Measurements from ENCODE around the gene RNF215.
"Not testable (repeated sequence)": the region's sequence is repeated elsewhere in the genome, so short reads cannot be mapped to it uniquely, and the experiment has no call there.

Gene RNF215

DNA sequence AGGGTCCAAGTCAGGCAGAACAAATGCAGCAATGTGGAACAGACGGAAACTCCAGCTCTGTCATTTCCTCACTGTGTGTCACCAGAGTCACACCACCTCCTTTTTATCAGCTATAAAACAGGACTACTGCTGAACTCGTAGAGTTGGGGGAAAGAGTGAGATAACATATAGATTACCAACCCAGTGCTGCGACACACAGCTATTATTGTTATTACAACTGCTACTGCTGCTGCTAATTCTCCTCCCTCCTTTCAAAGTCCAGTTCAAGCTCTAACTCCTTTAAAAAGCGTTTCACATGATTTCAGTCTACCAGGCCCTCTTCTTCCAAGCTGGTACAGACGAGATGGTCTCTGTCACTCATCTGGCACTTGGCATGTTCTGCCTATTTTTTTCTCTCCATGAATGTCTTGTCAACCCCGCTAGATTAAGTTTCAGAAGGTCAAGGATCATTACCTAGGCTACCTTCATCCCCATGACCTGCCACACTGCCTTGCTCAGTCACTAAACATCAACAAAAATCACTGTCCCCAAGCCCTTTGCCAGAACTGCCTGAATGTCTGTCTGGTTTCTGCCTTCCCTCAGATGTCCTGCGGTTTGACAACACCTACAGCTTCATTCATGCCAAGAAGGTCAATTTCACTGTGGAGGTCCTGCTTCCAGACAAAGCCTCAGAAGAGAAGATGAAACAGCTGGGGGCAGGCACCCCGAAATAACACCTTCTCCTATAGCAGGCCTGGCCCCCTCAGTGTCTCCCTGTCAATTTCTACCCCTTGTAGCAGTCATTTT, 34.7 kb upstream of the RNF215 start:
- DNase-seq (ENCODE audit: low read depth) = no peak

GRCh38 chr22:30420347-30421125, 33.3 kb upstream of the RNF215 start:
- no peak for DNase-seq (ENCODE audit: low read depth)

- no peak for DNase-seq (ENCODE audit: low read depth)
These were observed 29.6 kb upstream of the RNF215 start for GRCh38 chr22:30416837-30417236.

DNA sequence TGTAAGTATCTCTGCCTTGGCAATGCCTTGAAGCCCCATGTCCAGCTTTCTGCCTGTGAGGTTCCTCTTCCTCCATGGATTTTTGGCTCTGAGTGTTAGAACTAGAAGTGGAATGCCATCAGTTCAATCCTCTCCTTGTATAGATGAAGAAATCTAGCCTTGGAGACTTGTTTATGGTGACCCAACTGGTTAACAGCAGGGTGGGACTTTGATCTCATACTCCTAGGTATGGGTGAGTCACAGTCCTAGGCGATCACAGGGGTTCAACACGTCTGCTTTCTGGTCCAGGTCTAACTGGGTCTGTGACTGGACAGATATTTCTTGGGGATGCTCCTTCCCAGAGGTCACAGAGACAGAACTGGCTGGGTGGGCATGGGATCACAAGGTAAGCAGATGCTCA, 29.2 kb upstream of the RNF215 start:
- no peak for DNase-seq (ENCODE audit: low read depth)

DNA sequence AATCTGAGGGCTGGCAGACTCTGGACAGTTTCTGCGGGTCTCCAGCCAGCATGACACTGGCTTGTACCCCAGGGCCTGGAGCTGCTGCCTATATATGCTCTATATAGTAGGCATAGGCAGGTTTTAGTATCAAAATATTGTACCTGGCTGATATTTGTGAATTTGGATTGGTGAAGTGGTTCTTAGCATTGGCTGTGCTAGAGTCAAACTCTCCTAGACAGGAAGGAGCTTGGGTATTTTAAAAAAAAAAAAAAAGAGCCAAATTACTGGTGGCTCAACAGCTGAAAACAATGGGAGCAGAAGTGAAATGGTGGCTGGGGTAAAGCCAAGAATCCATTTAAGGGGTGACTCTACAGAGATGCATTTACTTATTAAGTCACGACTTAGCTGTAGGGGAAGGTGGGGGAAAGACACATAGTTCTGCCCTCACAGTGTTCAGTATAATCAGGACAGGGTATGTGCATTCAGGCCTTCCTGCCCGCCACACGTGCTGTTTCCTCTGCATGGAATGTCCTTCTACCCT, 27.4 kb upstream of the RNF215 start:
- DNase-seq (ENCODE audit: low read depth) = no peak

GRCh38 chr22:30413745-30414524, 26.7 kb upstream of the RNF215 start:
- DNase-seq (ENCODE audit: low read depth) = no peak

GRCh38 chr22:30413001-30413400, 25.8 kb upstream of the RNF215 start:
- no peak for DNase-seq (ENCODE audit: low read depth)

DNA sequence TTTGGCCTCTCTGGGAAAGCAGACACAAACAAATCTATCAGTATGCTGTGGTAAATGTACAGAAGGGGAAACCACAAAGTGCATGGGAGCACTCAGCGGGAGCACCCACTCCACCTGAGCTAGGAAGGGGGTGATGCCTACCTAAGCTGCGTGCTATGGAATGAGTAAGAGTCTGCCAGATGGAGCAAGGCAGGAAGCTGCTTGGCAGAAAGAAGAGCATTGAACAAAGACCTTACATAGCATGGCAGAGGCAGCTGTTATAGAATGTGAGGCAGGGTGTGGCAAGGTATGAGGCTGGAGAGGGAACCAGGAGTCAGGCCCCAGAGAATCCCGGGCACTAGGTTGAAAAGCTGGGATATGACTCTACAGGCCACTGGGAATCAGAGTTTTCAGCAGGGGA, 24.6 kb upstream of the RNF215 start:
- DNase-seq (ENCODE audit: low read depth) = no peak

- DNase-seq (ENCODE audit: low read depth) = no peak
These were observed 21.3 kb upstream of the RNF215 start for GRCh38 chr22:30408388-30409102.

- DNase-seq (ENCODE audit: low read depth) = no peak
These were observed 19.2 kb upstream of the RNF215 start for GRCh38 chr22:30406400-30406799.

- DNase-seq (ENCODE audit: low read depth) = no peak
These were observed 18.5 kb upstream of the RNF215 start for GRCh38 chr22:30405731-30406130.

GRCh38 chr22:30404307-30404706, 17.1 kb upstream of the RNF215 start:
- no peak for DNase-seq (ENCODE audit: low read depth)

GRCh38 chr22:30402766-30403104, 15.5 kb upstream of the RNF215 start:
- not testable (repeated sequence) for DNase-seq (ENCODE audit: low read depth)

DNA sequence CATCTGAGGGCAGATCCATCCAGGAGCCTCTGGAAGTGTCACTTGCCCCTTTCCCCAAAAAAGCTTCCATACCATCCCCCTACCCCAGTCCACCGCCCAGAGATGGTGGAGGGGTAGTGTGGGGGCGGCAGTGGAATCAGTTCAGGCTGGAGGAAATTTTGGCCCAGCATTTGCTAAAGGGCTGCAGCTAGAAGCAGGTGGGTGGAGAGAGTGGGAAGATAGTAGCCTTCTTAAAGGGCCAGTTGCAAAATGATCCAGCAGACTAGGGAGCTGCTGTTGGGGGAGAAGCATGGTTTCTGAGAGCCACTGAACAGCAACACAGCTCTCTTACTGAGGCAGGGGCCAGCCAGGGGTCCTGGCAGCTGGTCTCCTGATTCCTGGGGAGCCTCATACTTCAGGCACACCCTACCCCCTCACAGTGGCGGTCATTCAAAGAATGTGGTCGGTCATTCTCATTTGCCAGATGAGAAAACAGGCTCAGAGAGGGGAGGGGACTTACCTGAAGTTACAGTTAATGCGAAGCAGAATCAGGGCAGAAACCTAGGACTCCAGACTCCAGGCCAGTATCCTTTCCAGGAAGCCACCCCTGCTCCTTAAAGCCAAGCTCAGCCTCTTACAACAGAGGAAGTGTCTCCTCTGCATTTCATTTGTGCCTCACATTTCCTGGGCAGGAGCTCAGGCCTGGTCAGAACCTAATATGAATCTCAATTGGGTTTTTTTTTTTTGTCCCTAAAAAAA, 15.0 kb upstream of the RNF215 start:
- DNase-seq (ENCODE audit: low read depth) = no peak

- DNase-seq (ENCODE audit: low read depth) = not testable (repeated sequence)
These were observed 13.8 kb upstream of the RNF215 start for GRCh38 chr22:30401024-30401423.

DNA sequence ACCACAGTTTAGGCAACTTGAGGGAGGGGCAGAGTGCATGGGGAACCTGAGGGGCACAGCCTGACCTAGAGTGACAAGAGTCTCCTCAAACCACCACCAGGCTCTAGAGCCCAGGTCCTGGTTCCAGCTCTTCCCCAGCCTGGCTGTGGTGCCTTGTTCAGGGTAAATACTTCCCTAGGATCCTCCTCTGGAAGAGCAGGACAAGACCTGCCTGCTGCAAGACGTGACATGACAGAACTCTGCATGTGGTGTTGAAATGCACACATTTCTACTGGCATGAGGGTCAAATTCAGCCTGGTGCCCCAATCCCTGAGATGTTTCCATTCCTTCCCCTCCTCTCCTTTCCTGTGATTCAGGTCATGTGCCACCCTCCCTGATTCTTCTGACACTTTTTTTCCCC, 12.9 kb upstream of the RNF215 start:
- no peak for DNase-seq (ENCODE audit: low read depth)

GRCh38 chr22:30399718-30400117, 12.5 kb upstream of the RNF215 start:
- no peak for DNase-seq (ENCODE audit: low read depth)

GRCh38 chr22:30398685-30399680, 11.8 kb upstream of the RNF215 start:
- DNase-seq (ENCODE audit: low read depth) = no peak

GRCh38 chr22:30397656-30398635, 10.7 kb upstream of the RNF215 start:
- DNase-seq (ENCODE audit: low read depth) = no peak
